K562 (cell line): ENCODE data around the gene UQCC2. TPM values are rescaled to one million over a fixed set of nuclear protein-coding genes. Genes with fewer than 3 reads are reported as not detected.
A peak's percentile ranks its signal among the peaks of the same experiment; 100 is the strongest.

Experiments used
- ARID4B ChIP-seq: sonication (generic); formaldehyde crosslinking; IDR thresholded peaks from 2 replicates; pipeline ENCODE4 v1.8.0; 2022; ENCODE audit warnings: mild to moderate bottlenecking, missing genetic modification reagents
- BRCA1 ChIP-seq, 2 experiments: fragments of 450-650 bp in 1 of 2; sonication (generic) in 1 of 2; formaldehyde crosslinking in 1 of 2; IDR thresholded peaks; 2 replicates each; pipeline versions ENCODE4 v1.5.0 to v1.6.1; 2017 to 2020; ENCODE audit warnings: mild to moderate bottlenecking in 1 of 2, missing genetic modification reagents in 1 of 2
- CBX8 ChIP-seq: fragments of 200-600 bp; sonication (generic); IDR thresholded peaks from 2 replicates; pipeline ENCODE4 v1.6.1; 2012; ENCODE audit warnings: borderline replicate concordance, mixed run types, low read depth, mild to moderate bottlenecking, moderate library complexity, mixed read lengths, low read length, control low read depth, inconsistent platforms; ENCODE audit not compliant: poor library complexity, severe bottlenecking; ENCODE audit errors: extremely low read depth
- EHMT2 ChIP-seq: fragments of 450-650 bp; IDR thresholded peaks from 2 replicates; pipeline ENCODE4 v1.6.1; 2018; ENCODE audit warnings: antibody characterized with exemption
- ELF1 ChIP-seq: fragments of 200-800 bp; sonication (Bioruptor generic); IDR thresholded peaks from 2 replicates; pipeline ENCODE4 v1.6.1; 2016; ENCODE audit warnings: missing genetic modification characterization, missing compliant biosample characterization
- ETS1 ChIP-seq: conservative IDR thresholded peaks from 2 replicates; pipeline ENCODE4 v1.6.1; 2011; ENCODE audit warnings: low read depth, mild to moderate bottlenecking, low read length; ENCODE audit not compliant: control insufficient read depth
- ETS2 ChIP-seq: IDR thresholded peaks from 2 replicates; pipeline ENCODE4 v1.6.1; 2016; ENCODE audit warnings: borderline replicate concordance, missing genetic modification characterization, mild to moderate bottlenecking, moderate library complexity, missing compliant biosample characterization; ENCODE audit not compliant: poor library complexity, severe bottlenecking
- GABPB1 ChIP-seq: sonication (generic); formaldehyde crosslinking; IDR thresholded peaks from 2 replicates; pipeline ENCODE4 v1.8.0; 2022; ENCODE audit warnings: mild to moderate bottlenecking, missing genetic modification reagents
- KAT8 ChIP-seq: fragments of 450-650 bp; IDR thresholded peaks from 2 replicates; pipeline ENCODE4 v1.6.1; 2016; ENCODE audit warnings: low read depth, mild to moderate bottlenecking
- MCM7 ChIP-seq, 2 experiments: fragments of 450-650 bp; IDR thresholded peaks; 2 replicates each; pipeline ENCODE4 v1.6.1; 2016 to 2018
- NFE2 ChIP-seq: IDR thresholded peaks from 2 replicates; pipeline ENCODE4 v1.6.1; 2014; ENCODE audit warnings: antibody characterized with exemption, low read depth
- NR2F6 ChIP-seq: fragments of 450-650 bp; formaldehyde crosslinking; IDR thresholded peaks from 2 replicates; pipeline ENCODE4 v1.4.0; 2020; ENCODE audit warnings: mild to moderate bottlenecking
- POU5F1 ChIP-seq: fragments of 150-350 bp; IDR thresholded peaks from 2 replicates; pipeline ENCODE4 v1.6.1; 2014; ENCODE audit warnings: borderline replicate concordance, low read length, low read depth, mild to moderate bottlenecking; ENCODE audit not compliant: partially characterized antibody
- SRSF3 ChIP-seq: fragments of 200-400 bp; formaldehyde crosslinking; IDR thresholded peaks from 2 replicates; pipeline ENCODE4 v1.6.1; 2016; ENCODE audit warnings: mild to moderate bottlenecking, low read length, moderate library complexity; ENCODE audit not compliant: insufficient read depth
- TFAM ChIP-seq: fragments of 250-450 bp; sonication (Bioruptor Pico); conservative IDR thresholded peaks from 2 replicates; pipeline ENCODE4 v1.5.0; 2021; ENCODE audit warnings: mild to moderate bottlenecking, moderate library complexity
- YY1 ChIP-seq, 3 experiments: IDR thresholded peaks; 2 replicates each; pipeline ENCODE4 v1.6.1; 2011; ENCODE audit warnings: low read length in 2 of 3, mild to moderate bottlenecking in 2 of 3, moderate library complexity in 2 of 3, borderline replicate concordance in 1 of 3, control low read depth in 1 of 3, low read depth in 1 of 3; ENCODE audit not compliant: insufficient read depth in 3 of 3, insufficient replicate concordance in 2 of 3, control insufficient read depth in 1 of 3, insufficient read length in 1 of 3; ENCODE audit errors: extremely low read depth in 1 of 3
- ZBTB7A ChIP-seq: IDR thresholded peaks from 2 replicates; pipeline ENCODE4 v1.6.1; 2011; ENCODE audit warnings: low read depth, mild to moderate bottlenecking, low read length, moderate library complexity, borderline replicate concordance; ENCODE audit not compliant: control insufficient read depth
- polyA plus RNA-seq, 8 experiments: library from polyadenylated mRNA; depleted of rRNA in 4 of 8; stranded (reverse) in 5 of 8; unstranded in 3 of 8; fragments of >200 nt; fragmentation: Nextera tagmentation in 2 of 8; fragmentation: Illumina TruSeq in 1 of 8; extraction: Ambion mirVana in 2 of 8; extraction: Trizol in 1 of 8; gene quantifications; 2 replicates each; pipeline versions ENCODE4 v1.2.1 to v1.2.3, GENCODE V29; 2011 to 2014; ENCODE audit warnings: inconsistent platforms in 1 of 8, missing spikeins in 1 of 8
- total RNA-seq, 7 experiments: library from RNA; depleted of rRNA in 6 of 7; stranded (reverse); fragments of >200 nt in 6 of 7; fragmentation: Illumina TruSeq in 2 of 7; extraction: Trizol in 2 of 7; gene quantifications; 2 replicates each; pipeline versions ENCODE4 v1.2.1 to v1.2.3, GENCODE V29; 2011 to 2021; ENCODE audit warnings: low replicate concordance in 1 of 7
- TF ChIP-seq, protein P1 (sequence below): fragments of 450-650 bp; IDR thresholded peaks from 2 replicates; pipeline ENCODE4 v1.6.1; 2017; ENCODE audit warnings: mild to moderate bottlenecking, moderate library complexity

UQCC2 gene
- total and polyA plus RNA-seq, 9 of the 15 experiments (the other 6 are each of a cell fraction or from before 2014, with no cell fraction given) = 58.5 to 927 (median 158) TPM

DNA sequence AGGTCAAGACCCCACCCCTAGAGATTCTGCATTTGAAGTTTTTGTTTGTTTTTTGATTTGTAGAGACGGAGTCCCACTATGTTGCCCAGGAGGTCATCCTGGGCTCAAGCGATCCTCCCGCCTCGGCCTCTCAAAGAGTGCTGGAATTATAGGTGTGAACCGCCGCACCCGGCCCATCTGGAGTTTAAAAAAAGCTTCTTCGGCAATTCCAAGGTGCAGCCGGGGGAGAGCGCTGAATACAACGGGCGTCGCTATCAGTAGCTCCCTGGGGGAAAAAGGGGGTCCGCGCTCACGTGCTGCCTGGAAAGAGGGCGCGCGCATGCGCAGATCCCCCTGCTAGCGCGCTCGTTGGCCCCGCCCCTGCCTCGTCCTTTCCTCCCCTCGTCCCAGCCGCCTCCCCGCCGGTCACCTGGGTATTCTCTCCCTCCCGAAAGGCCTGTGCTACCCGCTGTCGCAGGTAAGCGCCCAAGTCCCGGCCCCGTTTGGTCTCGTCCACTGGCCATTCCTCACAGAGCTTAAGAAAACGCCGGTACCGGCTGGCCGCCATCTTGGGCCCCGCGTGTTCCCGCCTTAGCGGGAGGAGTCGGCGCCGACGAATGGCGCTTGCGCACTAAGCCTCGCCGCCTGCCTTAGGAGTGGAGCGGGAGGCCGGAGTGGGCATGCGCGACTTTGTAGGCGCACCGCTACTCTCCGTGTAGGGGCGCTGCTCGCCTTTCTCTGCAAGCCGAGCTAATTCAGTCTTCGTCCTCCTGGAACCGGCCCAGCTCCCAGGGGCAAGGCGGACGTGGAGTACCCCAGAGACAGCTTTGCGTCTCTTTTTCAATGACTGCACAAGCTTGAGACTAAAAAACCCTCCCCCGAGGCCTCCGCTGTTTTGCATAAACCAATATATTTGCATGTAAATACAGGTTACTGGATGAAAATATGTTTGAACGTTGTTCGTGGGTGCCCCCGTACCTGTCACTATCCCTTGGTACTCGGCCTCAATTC is at the start of gene UQCC2 (continued):
- peak; percentile 84 for TF ChIP-seq ARID4B (CRISPR knock-in tag)
- peak; percentile 88; the same call in 1 of the 2 replicates for TF ChIP-seq ZBTB7A
- no peak for TF ChIP-seq ELF1 (tag)
- TF ChIP-seq, protein P1, sequence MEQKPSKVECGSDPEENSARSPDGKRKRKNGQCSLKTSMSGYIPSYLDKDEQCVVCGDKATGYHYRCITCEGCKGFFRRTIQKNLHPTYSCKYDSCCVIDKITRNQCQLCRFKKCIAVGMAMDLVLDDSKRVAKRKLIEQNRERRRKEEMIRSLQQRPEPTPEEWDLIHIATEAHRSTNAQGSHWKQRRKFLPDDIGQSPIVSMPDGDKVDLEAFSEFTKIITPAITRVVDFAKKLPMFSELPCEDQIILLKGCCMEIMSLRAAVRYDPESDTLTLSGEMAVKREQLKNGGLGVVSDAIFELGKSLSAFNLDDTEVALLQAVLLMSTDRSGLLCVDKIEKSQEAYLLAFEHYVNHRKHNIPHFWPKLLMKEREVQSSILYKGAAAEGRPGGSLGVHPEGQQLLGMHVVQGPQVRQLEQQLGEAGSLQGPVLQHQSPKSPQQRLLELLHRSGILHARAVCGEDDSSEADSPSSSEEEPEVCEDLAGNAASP = no peak
- TF ChIP-seq MCM7 (IDR thresholded peaks at IDR 0.05) = no peak
- TF ChIP-seq NR2F6 (CRISPR knock-in tag) = no peak
- 0 out of 2 replicates have a peak, but pooled peaks have one; percentile 3 for TF ChIP-seq EHMT2
- TF ChIP-seq SRSF3 = no peak
- peak; percentile 64 for TF ChIP-seq GABPB1 (CRISPR knock-in tag)
- TF ChIP-seq BRCA1 (IDR thresholded peaks at IDR 0.05) = no peak
- TF ChIP-seq BRCA1 (CRISPR knock-in tag; IDR thresholded peaks at IDR 0.05) = no peak
- no peak for TF ChIP-seq TFAM (CRISPR knock-in tag)
- no peak for TF ChIP-seq KAT8
- TF ChIP-seq CBX8 = no peak
- peak; percentile 97 to 99 (median 99) for TF ChIP-seq YY1 (IDR thresholded peaks at IDR 0.05; ENCODE audit: borderline replicate concordance in 1 of 3, control insufficient read depth in 1 of 3, extremely low read depth in 1 of 3, insufficient read depth in 3 of 3, insufficient read length in 1 of 3, insufficient replicate concordance in 2 of 3, low read depth in 1 of 3, low read length in 2 of 3)
- TF ChIP-seq NFE2 = no peak
- peak; percentile 17 for TF ChIP-seq POU5F1
- no peak for TF ChIP-seq ETS2 (tag)
- TF ChIP-seq ETS1 = peak; percentile 67; the same call in 1 of the 2 replicates
